SK-N-SH treated with all-trans-retinoic acid at 6 μM for 48 hours (cell line): ENCODE results near the gene ANK2.

Experiments used
- BACH2 ChIP-seq: fragments of 250-450 bp; sonication (Bioruptor Pico); IDR thresholded peaks from 2 replicates; pipeline ENCODE4 v1.9.0; 2021; ENCODE audit warnings: mild to moderate bottlenecking, borderline replicate concordance
- OSR1 ChIP-seq: fragments of 250-450 bp; sonication (Bioruptor Pico); IDR thresholded peaks from 2 replicates; pipeline ENCODE4 v1.8.0; 2022; ENCODE audit warnings: moderate library complexity, mild to moderate bottlenecking, inconsistent platforms
- PATZ1 ChIP-seq: fragments of 250-450 bp; sonication (Bioruptor Pico); IDR thresholded peaks from 2 replicates; pipeline ENCODE4 v1.8.0; 2020; ENCODE audit warnings: mild to moderate bottlenecking, moderate library complexity, borderline replicate concordance
- RARB ChIP-seq: fragments of 250-450 bp; sonication (Bioruptor Pico); IDR thresholded peaks from 2 replicates; pipeline ENCODE4 v1.8.0; 2021; ENCODE audit warnings: mild to moderate bottlenecking, moderate library complexity
- TCF4 ChIP-seq: fragments of 250-450 bp; sonication (Bioruptor Pico); IDR thresholded peaks from 2 replicates; pipeline ENCODE4 v1.8.0; 2021; ENCODE audit warnings: mild to moderate bottlenecking, moderate library complexity, borderline replicate concordance
- ZFP30 ChIP-seq: fragments of 450-650 bp; formaldehyde crosslinking; IDR thresholded peaks from 2 replicates; pipeline ENCODE4 v1.5.0; 2022; ENCODE audit warnings: mild to moderate bottlenecking, moderate library complexity
- ZNF8 ChIP-seq: fragments of 450-650 bp; formaldehyde crosslinking; IDR thresholded peaks from 2 replicates; pipeline ENCODE4 v1.5.0; 2020; ENCODE audit warnings: mild to moderate bottlenecking, moderate library complexity

- TF ChIP-seq OSR1 (CRISPR knock-in tag) (no peak), ZNF8 (CRISPR knock-in tag) (no peak), BACH2 (no peak), TCF4 (CRISPR knock-in tag) (no peak), RARB (no peak), ZFP30 (CRISPR knock-in tag) (no peak), PATZ1 (CRISPR knock-in tag) (no peak)
Observed at GRCh38 chr4:113060853-113061252, 11.4 kb downstream of the ANK2 start.
